NCI-H82 treated with DMSO at 0.1 percent for 48 hours (cell line): Measurements from ENCODE around the gene GAGE2A.
"Not testable (repeated sequence)": the region's sequence is repeated elsewhere in the genome, so short reads cannot be mapped to it uniquely, and the experiment has no call there.

ENCODE experiments used
- DNase-seq: peaks from one replicate; lab custom pipeline; 2025; ENCODE audit not compliant: unreplicated experiment; lab: John Stamatoyannopoulos, UW

Gene GAGE2A, protein sequence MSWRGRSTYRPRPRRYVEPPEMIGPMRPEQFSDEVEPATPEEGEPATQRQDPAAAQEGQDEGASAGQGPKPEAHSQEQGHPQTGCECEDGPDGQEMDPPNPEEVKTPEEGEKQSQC

DNA sequence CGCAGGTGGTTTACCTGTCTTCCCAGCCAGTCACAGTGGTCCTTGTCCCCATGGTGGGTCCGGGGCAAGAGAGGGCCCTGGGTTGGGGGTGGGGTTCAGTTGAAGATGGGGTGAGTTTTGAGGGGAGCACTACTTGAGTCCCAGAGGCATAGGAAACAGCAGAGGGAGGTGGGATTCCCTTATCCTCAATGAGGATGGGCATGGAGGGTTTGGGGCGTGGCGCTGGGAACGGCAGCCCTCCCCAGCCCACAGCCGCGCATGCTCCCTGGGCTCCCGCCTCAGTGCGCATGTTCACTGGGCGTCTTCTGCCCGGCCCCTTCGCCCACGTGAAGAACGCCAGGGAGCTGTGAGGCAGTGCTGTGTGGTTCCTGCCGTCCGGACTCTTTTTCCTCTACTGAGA lies at the start of gene GAGE2A:
Gene GAGE2A, plus strand, starts transcription at position 301 of the 400 bp plus-strand sequence. CDS start 1,155 bp downstream, outside the sequence.
- DNase-seq, result not testable (repeated sequence)

DNA sequence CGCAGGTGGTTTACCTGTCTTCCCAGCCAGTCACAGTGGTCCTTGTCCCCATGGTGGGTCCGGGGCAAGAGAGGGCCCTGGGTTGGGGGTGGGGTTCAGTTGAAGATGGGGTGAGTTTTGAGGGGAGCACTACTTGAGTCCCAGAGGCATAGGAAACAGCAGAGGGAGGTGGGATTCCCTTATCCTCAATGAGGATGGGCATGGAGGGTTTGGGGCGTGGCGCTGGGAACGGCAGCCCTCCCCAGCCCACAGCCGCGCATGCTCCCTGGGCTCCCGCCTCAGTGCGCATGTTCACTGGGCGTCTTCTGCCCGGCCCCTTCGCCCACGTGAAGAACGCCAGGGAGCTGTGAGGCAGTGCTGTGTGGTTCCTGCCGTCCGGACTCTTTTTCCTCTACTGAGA lies 47.9 kb upstream of the GAGE2A start, which contains the start of gene GAGE12D:
Gene GAGE12D, plus strand, starts transcription at position 301 of the 400 bp plus-strand sequence. CDS start 1,155 bp downstream, outside the sequence.
- DNase-seq, result not testable (repeated sequence)

GRCh38 chrX:49550989-49551388 lies 38.3 kb upstream of the GAGE2A start, which contains the start of gene GAGE12E:
GAGE12E (plus strand) TSS chrX:49551289; CDS start chrX:49552444, 1,155 bp downstream.
- not testable (repeated sequence) for DNase-seq

DNA sequence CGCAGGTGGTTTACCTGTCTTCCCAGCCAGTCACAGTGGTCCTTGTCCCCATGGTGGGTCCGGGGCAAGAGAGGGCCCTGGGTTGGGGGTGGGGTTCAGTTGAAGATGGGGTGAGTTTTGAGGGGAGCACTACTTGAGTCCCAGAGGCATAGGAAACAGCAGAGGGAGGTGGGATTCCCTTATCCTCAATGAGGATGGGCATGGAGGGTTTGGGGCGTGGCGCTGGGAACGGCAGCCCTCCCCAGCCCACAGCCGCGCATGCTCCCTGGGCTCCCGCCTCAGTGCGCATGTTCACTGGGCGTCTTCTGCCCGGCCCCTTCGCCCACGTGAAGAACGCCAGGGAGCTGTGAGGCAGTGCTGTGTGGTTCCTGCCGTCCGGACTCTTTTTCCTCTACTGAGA lies 28.8 kb upstream of the GAGE2A start, which contains the start of gene GAGE12F:
Gene GAGE12F, plus strand, starts transcription at position 301 of the 400 bp plus-strand sequence. CDS start 1,155 bp downstream, outside the sequence.
- DNase-seq, result not testable (repeated sequence)

GRCh38 chrX:49568728-49569127 lies 20.6 kb upstream of the GAGE2A start:
- DNase-seq, result not testable (repeated sequence)

GRCh38 chrX:49569152-49569551 lies 20.1 kb upstream of the GAGE2A start:
- DNase-seq, result not testable (repeated sequence)

DNA sequence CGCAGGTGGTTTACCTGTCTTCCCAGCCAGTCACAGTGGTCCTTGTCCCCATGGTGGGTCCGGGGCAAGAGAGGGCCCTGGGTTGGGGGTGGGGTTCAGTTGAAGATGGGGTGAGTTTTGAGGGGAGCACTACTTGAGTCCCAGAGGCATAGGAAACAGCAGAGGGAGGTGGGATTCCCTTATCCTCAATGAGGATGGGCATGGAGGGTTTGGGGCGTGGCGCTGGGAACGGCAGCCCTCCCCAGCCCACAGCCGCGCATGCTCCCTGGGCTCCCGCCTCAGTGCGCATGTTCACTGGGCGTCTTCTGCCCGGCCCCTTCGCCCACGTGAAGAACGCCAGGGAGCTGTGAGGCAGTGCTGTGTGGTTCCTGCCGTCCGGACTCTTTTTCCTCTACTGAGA lies 19.2 kb upstream of the GAGE2A start, which contains the start of gene GAGE12G:
Gene GAGE12G, plus strand, starts transcription at position 301 of the 400 bp plus-strand sequence. CDS start 1,155 bp downstream, outside the sequence.
- DNase-seq, result not testable (repeated sequence)

GRCh38 chrX:49579649-49580048 lies 9.6 kb upstream of the GAGE2A start, which contains the start of gene GAGE12H:
GAGE12H (plus strand) TSS chrX:49579949; CDS start chrX:49581104, 1,155 bp downstream.
- not testable (repeated sequence) for DNase-seq

GRCh38 chrX:49589769-49590478 lies 628 bp downstream of the GAGE2A start:
- DNase-seq, result not testable (repeated sequence)

GRCh38 chrX:49590488-49590887 lies 1.2 kb downstream of the GAGE2A start:
- not testable (repeated sequence) for DNase-seq

DNA sequence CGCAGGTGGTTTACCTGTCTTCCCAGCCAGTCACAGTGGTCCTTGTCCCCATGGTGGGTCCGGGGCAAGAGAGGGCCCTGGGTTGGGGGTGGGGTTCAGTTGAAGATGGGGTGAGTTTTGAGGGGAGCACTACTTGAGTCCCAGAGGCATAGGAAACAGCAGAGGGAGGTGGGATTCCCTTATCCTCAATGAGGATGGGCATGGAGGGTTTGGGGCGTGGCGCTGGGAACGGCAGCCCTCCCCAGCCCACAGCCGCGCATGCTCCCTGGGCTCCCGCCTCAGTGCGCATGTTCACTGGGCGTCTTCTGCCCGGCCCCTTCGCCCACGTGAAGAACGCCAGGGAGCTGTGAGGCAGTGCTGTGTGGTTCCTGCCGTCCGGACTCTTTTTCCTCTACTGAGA lies 9.4 kb downstream of the GAGE2A start, which contains the start of gene GAGE1:
Gene GAGE1, plus strand, starts transcription at position 301 of the 400 bp plus-strand sequence. CDS start 1,155 bp downstream, outside the sequence.
- not testable (repeated sequence) for DNase-seq

- DNase-seq, result no peak
Measured at GRCh38 chrX:49610718-49611310, 21.5 kb downstream of the GAGE2A start.

DNA sequence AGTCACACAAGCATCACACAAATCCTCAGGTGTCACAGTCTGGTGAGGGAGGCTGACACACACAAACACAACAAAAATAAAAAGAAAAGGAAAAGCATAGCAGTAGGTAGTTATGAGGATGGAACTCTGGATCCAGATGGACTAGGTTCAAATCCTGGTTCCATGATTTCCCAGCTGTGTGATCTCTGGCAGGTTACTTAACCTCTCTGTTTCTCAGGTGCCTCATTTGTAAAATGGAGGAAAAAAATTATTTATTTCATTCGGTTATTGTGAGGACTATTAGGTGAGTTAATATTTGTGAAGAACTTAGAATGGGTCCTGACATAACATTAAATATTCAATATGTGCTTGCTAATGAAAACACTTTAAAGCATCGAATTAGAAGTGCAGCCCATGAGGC lies 29.3 kb downstream of the GAGE2A start:
- no peak for DNase-seq

DNA sequence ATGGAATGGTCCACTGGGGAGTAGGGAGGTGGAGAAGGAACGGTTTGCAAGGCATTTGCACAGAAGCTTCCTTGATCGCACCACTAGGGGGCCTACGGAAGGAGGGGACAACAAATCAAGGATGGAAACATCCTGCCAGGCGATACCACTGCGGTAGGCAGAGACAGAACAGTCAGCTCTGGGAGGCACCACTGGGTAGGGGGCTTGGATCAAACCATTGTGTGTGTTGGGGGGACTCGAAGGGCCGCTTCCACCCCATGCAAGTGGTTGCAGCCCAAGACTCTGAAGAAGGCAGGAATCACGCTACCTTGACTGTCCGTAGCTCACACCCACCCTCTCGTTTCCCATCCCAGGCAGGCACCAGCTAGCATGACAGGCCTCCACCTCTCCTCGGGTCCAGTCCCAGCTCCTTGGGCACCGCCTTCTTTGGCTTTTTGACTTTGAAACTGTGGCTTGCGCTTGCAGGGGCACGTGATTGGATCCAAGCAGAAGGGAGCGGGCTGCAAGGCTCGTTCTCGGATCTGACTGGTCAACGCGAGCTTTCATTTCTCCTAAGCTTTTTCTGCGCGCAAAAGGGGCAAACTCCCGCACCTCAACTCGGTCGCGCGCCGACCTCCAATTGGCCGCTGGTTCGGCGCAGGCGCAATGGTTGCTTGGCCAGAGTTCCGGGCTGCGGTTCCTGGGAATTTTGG lies 37.9 kb downstream of the GAGE2A start:
- no peak for DNase-seq

DNA sequence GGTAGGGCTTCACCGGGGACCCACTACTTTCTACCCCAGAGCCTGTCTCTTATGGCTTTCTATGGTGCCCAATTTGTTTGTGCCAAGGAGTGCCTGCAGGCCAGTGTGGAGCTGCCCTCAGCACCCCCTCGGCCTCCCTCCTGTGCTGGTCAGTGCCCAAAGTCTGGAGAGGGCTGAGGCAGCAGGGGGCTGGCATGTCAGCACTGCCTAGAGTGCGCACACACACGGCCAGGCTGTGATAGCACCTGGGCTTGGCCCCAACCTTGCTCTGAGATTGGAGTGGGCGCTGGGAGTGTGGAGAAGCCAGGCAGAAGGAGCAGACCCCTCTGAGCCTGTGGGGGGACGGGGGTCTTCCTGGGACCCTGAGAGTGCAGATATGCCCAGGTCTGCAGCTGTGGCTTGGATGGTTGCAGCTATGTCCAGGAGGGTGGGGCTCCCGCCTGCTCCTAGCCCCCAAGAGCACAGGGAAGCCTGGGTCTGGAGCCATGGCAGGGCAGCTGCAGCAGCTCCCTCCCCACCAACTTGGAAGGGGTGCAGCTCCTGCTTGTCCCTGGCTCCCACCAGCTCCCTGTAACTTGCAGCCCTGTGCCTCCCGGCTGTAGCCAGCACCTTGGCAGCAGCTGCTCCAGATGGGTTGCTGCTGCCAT lies 55.8 kb downstream of the GAGE2A start:
- DNase-seq, result no peak
